Measurements from ENCODE around the gene RPGR.

DNA sequence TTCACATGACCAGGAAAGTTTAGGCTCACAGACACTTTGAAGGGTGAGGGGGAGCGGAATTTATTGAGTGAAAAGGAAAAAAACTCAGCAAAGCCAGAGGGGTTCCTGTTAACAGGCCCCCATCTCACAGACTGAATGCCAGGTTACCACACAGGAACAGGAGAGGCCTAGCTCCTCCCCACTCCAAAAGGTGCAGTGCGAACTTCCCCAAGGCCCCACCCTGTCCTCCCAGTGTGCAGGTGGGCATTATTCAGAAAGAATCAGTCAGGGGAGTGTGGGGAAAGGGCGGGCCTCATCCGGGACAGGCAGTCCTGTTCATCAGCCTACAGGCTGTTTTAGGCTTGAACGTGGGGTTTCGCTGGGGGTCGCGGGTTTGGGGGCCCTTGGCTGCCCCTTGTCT, 29.1 kb upstream of the RPGR start:
- no peak for TF ChIP-seq EZH2 (IDR thresholded peaks at IDR 0.05; ENCODE audit: insufficient read depth, poor library complexity, severe bottlenecking)
- TF ChIP-seq EZH2phosphoT487 (IDR thresholded peaks at IDR 0.05; ENCODE audit: insufficient read depth, low read depth) = no peak

Measured in GM23248 (cell line).